Activated CD4-positive, CD25-positive, alpha-beta regulatory T cell (primary cell): ENCODE data around the gene ZBTB1.
"Not testable (repeated sequence)": the region's sequence is repeated elsewhere in the genome, so short reads cannot be mapped to it uniquely, and the experiment has no call there.

ENCODE experiments used
- DNase-seq, 4 experiments: peaks; one replicate each; lab custom pipeline; 2025; lab: John Stamatoyannopoulos, UW

The ZBTB1 gene

DNA sequence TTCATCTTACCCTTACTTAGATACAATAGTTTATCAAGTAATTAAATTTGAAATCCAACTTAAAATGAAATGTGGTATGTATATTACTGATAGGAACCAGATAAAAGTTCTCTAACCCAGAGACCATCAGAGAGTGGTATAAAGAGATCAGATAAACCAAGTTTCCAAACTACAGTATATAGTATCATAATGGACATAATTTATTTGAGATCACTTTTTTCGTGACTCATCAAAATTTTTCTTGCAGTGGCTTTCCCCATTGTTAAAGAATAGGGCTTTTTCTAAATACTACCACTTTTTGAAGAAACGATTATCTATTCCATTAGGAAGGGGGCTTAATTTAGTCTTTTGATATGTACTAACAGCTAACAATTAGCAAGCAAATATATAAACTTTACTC is 20.8 kb downstream of the ZBTB1 start:
- no peak for DNase-seq

GRCh38 chr14:64531567-64531966 is 27.0 kb downstream of the ZBTB1 start:
- no peak for DNase-seq

- DNase-seq: no peak
These were observed 32.1 kb downstream of the ZBTB1 start for GRCh38 chr14:64536488-64537245.

DNA sequence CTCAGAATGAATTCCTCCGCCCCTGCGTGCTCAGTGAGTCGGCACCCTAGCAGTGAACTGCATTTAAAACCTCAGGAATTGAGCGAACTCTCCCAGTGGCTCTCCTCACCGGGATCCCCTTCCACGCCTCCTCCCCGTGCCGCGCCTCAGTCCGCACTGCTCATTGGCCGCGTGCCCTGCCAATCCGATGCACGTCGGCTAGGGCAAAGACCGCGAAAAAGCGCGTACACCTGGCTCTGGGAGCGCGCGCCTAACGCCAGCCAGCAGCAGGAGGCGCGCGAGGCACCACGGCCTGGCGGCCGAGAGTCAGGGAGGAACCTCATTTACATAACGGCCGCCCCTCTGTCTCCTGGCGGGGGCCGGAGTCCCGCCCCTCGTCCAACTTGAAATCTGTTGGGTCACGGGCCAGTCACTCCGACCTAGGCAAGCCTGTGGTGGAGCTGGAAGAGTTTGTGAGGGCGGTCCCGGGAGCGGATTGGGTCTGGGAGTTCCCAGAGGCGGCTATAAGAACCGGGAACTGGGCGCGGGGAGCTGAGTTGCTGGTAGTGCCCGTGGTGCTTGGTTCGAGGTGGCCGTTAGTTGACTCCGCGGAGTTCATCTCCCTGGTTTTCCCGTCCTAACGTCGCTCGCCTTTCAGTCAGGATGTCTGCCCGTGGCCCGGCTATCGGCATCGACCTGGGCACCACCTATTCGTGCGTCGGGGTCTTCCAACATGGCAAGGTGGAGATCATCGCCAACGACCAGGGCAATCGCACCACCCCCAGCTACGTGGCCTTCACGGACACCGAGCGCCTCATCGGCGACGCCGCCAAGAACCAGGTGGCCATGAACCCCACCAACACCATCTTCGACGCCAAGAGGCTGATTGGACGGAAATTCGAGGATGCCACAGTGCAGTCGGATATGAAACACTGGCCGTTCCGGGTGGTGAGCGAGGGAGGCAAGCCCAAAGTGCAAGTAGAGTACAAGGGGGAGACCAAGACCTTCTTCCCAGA is 35.9 kb downstream of the ZBTB1 start, which contains the start of gene HSPA2:
Gene HSPA2, plus strand, starts transcription at position 534 of the 995 bp plus-strand sequence. Its CDS starts 109 bp downstream, at position 643.
- peak; percentile 85 to 96 (median 90) for DNase-seq

- DNase-seq: no peak
These were observed 36.8 kb downstream of the ZBTB1 start for GRCh38 chr14:64541261-64541971.

GRCh38 chr14:64541972-64542835 is 37.6 kb downstream of the ZBTB1 start:
- DNase-seq: no peak

DNA sequence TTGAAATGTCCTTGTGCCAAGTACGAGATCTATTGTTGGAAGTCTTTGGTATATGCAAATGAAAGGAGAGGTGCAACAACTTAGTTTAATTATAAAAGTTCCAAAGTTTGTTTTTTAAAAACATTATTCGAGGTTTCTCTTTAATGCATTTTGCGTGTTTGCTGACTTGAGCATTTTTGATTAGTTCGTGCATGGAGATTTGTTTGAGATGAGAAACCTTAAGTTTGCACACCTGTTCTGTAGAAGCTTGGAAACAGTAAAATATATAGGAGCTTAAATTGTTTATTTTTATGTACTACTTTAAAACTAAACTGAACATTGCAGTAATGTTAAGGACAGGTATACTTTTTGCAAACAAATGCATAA is 38.2 kb downstream of the ZBTB1 start:
- no peak for DNase-seq

GRCh38 chr14:64544607-64545312 is 40.2 kb downstream of the ZBTB1 start:
- DNase-seq: no peak

GRCh38 chr14:64549016-64549415 is 44.4 kb downstream of the ZBTB1 start:
- no peak for DNase-seq

GRCh38 chr14:64549791-64550620 is 45.4 kb downstream of the ZBTB1 start, which contains the start of gene PPP1R36:
TSS of gene PPP1R36 (plus strand) at chr14:64549961. CDS start at chr14:64549998, 37 bp downstream.
- peak in 1 of 4 experiments; percentile 30 for DNase-seq

GRCh38 chr14:64550621-64551333 is 46.2 kb downstream of the ZBTB1 start:
- DNase-seq: no peak

GRCh38 chr14:64554556-64554955 is 50.0 kb downstream of the ZBTB1 start:
- no peak for DNase-seq

- no peak for DNase-seq
These were observed 52.0 kb downstream of the ZBTB1 start for GRCh38 chr14:64556526-64556925.

DNA sequence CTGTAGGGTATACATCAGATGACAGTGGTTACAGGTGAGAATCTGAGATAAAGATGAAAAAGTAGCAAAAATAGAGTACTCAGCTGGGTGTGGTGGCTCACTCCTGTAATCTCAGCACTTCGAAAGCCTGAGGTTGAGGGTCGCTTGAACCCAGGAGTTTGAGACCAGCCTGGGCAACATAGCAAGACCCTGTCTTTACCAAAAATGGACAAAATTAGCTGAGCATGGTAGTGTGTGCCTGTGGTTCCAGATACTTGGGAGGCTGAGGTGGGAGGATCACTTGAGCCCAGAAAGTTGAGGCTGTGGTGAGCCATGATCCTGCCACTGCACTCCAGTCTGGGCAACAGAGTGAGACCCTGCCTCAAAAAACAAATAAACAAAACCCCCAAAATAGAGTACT is 53.6 kb downstream of the ZBTB1 start:
- not testable (repeated sequence) for DNase-seq

GRCh38 chr14:64561631-64562030 is 57.1 kb downstream of the ZBTB1 start:
- no peak for DNase-seq

DNA sequence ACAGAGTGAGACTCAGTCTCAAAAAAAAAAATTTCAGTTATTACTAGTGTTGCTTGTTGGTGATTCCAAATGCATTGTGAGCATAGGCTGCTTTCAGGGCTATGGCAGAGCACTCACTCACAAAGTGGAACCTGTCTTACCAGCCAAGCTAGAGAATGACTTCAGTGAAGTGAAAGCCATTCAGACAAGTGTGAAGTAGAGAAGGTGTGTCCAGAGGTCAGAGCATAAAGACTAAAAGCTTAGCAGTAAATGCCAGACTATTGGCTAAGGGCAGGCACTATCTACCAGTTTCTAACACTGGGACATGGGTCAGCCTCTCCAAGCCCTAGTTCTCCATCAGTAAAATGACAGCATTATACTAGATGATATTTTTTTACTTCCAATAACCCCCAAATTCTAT is 57.9 kb downstream of the ZBTB1 start:
- no peak for DNase-seq

GRCh38 chr14:64563696-64564095 is 59.1 kb downstream of the ZBTB1 start:
- DNase-seq: no peak

DNA sequence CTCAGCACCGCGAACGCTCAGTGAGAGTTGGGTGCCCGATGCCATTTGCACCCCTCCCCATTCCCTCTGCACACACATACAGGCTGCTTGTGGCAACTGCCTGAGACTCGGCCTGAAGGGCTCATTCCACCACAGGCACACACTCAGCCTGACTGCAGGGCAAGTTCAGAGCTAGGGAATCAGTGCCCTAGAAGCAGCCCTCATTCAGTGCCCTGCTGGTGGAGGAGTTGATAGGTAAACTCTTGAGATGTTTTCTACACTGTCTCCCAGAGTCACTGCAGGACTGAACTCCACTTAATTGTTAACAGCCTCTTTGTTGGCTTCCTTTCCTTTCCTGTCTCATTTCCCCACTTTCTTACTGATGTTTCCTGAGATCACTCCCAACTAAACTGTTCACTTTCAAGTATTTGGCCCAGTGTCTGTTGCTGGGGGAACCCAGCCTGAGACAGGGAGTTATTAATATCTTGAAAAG is 62.1 kb downstream of the ZBTB1 start:
- no peak for DNase-seq

- DNase-seq: no peak
These were observed 64.6 kb downstream of the ZBTB1 start for GRCh38 chr14:64569138-64569631.
